ENCODE data around the gene VMAC.

VMAC gene

GRCh38 chr19:5931251-5931650, 26.6 kb downstream of the VMAC start:
- no peak for DNase-seq (ENCODE audit: low read depth)

- no peak for DNase-seq (ENCODE audit: low read depth)
Observed at GRCh38 chr19:5932146-5932545, 27.5 kb downstream of the VMAC start.

GRCh38 chr19:5932609-5933262, 28.1 kb downstream of the VMAC start:
- DNase-seq (ENCODE audit: low read depth) = no peak

- DNase-seq (ENCODE audit: low read depth) = no peak
Observed at GRCh38 chr19:5933391-5934068, 28.9 kb downstream of the VMAC start.

- no peak for DNase-seq (ENCODE audit: low read depth)
Observed at GRCh38 chr19:5934069-5934401, 29.4 kb downstream of the VMAC start.

GRCh38 chr19:5934774-5935472, 30.3 kb downstream of the VMAC start:
- DNase-seq (ENCODE audit: low read depth) = no peak

GRCh38 chr19:5935473-5936291, 31.0 kb downstream of the VMAC start:
- no peak for DNase-seq (ENCODE audit: low read depth)

- no peak for DNase-seq (ENCODE audit: low read depth)
Observed at GRCh38 chr19:5936292-5936592, 31.6 kb downstream of the VMAC start.

GRCh38 chr19:5937550-5937949, 32.9 kb downstream of the VMAC start:
- DNase-seq (ENCODE audit: low read depth) = no peak

GRCh38 chr19:5940260-5941208, 35.9 kb downstream of the VMAC start:
- DNase-seq (ENCODE audit: low read depth) = no peak

- no peak for DNase-seq (ENCODE audit: low read depth)
Observed at GRCh38 chr19:5941673-5942072, 37.0 kb downstream of the VMAC start.

- DNase-seq (ENCODE audit: low read depth) = no peak
Observed at GRCh38 chr19:5943045-5943444, 38.4 kb downstream of the VMAC start.

- DNase-seq (ENCODE audit: low read depth) = no peak
Observed at GRCh38 chr19:5943623-5944022, 39.0 kb downstream of the VMAC start.

- DNase-seq (ENCODE audit: low read depth) = no peak
Observed at GRCh38 chr19:5947435-5947834, 42.8 kb downstream of the VMAC start.

GRCh38 chr19:5948752-5949564, 44.3 kb downstream of the VMAC start:
- DNase-seq (ENCODE audit: low read depth) = no peak

- peak; percentile 26 for DNase-seq (ENCODE audit: low read depth)
Observed at GRCh38 chr19:5949792-5950305, 45.2 kb downstream of the VMAC start.

- DNase-seq (ENCODE audit: low read depth) = no peak
Observed at GRCh38 chr19:5950741-5951140, 46.1 kb downstream of the VMAC start.

GRCh38 chr19:5951338-5951861, 46.7 kb downstream of the VMAC start:
- no peak for DNase-seq (ENCODE audit: low read depth)

- no peak for DNase-seq (ENCODE audit: low read depth)
Observed at GRCh38 chr19:5952193-5953029, 47.7 kb downstream of the VMAC start.

Data from activated T-cell treated with anti-CD3 and anti-CD28 coated beads for 48 hours (primary cell).